GM18861 (cell line): ENCODE data around the gene SHOX.
"Not testable (repeated sequence)": the region's sequence is repeated elsewhere in the genome, so short reads cannot be mapped to it uniquely, and the experiment has no call there.

Source experiments
- ATAC-seq: cut with Tn5 transposase; IDR thresholded peaks from one replicate; pipeline ENCODE4 v1.9.1; 2021; ENCODE audit not compliant: unreplicated experiment

The SHOX gene

DNA sequence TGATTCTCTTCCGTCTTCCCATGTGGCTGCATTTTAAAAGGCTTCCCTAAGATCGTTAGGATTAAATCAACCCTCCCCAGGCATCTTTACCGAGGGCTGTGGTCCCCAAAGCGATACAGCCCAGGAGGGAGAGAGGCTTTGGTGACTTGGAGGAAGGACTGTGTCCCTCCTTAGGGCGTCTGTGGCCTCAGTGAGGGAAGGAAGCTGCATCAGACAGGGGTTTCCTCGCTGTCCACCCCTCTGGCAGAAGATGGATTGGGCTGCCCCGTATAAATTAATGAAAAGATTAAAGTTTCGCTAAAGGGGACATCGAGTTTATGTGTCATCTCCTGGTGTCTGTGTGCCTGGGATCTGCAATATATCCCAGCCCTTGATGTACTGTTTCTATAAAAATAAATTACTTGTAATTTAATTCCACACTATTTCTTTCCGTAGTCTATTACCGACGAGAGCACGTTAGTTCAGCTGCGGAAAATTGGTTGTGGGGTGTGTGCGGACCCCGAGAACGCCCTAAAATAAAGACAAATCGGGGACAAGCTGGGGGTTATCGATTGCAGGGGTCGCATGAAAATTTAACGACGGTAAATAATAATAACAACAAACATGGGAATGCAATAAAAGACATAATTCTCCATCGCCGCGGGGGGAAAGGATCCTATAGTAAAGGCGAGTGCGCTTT lies 6.5 kb downstream of the SHOX start:
- no peak for ATAC-seq

- no peak for ATAC-seq
Measured at GRCh38 chrX:637660-638481, 7.3 kb downstream of the SHOX start.

- ATAC-seq, result no peak
Measured at GRCh38 chrX:638482-639131, 8.0 kb downstream of the SHOX start.

DNA sequence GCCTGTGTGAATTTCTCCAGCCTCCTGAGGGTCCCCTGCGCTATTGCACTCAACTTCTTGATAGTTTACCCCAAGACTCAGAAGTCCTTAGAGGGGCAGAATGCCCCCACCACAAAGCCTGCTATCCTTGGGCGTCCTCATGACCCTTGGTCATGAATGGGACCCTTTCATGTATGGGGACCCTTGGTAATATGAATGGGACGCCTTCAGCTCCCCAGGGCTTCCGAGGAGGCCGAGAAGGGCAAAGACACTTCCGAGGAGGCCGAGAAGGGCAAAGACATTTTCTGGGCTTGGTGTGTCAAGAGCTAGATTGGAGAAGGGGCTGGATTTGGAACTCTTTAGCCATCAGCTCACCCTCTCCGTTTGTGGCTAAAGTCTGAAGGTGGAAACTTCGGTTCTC lies 8.6 kb downstream of the SHOX start:
- no peak for ATAC-seq

DNA sequence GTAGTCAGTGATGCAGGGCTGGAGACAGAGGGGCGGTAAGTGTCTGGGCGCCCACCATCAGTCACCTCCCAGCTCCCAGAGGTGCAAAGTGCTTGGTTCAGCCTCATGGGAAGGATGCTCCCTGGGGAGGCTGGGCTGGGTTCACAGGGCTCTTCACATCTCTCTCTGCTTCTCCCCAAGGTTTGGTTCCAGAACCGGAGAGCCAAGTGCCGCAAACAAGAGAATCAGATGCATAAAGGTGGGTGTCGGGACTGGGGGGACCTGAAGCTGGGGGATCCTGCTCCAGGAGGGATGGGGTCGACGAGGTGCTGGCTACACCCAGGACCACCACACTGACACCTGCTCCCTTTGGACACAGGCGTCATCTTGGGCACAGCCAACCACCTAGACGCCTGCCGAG lies 10.1 kb downstream of the SHOX start:
- no peak for ATAC-seq

DNA sequence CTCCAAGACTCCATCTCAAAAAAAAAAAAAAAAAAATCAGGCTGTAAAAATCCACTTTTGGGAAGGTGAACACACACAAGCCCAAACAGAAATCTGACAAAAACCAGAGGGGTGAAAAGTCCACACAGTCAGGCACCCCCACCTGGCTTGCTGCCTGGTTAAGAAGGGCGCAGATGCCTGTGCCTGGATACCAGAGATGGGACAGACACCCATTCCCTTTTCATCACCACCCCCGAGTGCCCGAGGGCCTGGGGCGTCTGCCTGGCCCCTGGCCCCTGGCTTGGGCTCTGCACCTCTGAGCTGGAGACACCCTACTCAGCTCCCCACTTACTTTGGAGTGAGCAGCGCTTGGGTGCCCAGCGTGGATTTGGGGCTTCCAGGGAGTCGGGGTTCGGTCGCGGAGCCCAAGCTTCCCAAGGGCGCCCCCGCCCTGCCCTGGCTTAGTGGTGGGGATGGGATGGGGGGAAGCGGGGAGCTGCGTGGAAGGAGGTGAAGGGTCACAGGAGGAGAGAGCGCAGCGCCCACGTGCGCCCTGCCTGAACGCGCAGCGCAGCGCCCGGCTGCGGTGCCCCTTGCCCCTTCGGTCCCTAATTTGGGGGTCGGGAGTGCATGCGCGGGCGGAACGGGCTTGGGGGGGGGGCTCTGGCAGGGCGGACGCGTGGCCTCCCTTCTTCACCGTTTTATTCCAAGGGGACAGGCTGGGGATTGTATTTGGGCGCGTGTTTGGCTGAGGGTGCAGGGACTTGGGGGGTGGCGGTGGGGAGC lies 11.3 kb downstream of the SHOX start:
- ATAC-seq, result no peak

DNA sequence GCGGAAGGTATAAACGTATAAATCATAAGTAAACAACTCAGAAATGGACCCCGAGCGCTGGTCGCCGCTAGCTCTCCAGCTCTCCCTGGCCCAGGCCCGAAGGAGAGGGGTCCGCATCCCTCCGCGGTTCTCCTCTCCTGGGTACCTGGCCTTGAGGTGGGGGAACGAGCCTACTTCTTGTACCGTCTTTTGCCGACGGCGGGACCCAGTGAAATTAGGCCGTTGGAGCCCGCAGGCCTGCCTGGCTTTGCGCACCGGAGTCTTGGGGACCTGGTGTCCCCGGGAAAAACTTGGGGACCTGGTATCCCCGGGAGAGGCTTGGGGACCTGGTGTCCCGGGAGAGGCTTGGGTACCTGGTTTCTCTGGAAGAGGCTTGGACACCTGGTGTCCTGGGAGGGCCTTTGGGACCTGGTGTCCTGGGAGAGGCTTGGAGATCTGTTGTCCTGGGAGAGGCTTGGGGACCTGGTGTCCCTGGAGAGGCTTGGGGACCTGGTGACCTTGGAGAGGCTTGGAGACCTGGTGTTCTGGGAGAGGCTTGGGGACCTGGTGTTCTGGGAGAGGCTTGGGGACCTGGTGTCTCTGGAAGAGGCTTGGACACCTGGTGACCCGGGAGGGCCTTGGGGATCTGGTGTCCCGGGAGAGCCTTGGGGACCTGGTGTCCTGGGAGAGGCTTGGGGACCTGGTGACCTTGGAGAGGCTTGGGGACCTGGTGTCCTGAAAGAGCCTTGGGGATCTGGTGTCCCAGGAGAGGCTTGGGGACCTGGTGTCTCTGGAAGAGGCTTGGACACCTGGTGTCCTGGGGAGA lies 12.0 kb downstream of the SHOX start:
- no peak for ATAC-seq

DNA sequence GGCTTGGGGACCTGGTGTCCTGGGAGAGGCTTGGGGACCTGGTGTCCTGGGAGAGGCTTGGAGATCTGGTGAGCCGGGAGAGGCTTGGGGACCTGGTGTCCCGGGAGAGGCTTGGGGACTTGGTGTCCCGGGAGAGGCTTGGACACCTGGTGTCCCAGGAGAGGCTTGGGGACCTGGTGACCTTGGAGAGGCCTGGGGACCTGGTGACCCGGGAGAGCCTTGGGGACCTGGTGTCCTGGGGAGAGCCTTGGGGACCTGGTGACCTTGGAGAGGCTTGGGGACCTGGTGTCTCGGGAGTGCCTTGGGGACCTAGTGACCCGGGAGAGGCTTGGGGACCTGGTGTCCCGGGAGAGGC lies 12.6 kb downstream of the SHOX start:
- no peak for ATAC-seq

DNA sequence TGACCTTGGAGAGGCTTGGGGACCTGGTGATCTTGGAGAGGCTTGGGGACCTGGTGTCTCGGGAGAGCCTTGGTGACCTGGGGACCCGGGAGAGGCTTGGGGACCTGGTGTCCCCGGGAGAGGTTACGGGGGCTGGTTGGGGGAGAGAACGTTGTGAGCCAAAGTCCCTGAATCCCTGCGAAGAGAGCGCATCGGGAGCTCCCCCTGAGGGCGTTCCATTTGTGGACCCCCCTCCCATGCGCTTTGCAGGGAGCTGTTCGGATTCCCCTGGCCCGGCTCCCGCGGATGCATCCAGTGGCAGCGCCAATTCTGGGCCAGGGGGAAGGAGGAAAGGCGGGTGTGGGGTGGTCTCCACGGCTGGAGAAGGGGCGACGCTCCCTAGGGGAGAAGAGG lies 13.3 kb downstream of the SHOX start:
- no peak for ATAC-seq

GRCh38 chrX:644304-645281 lies 14.0 kb downstream of the SHOX start:
- ATAC-seq, result no peak

DNA sequence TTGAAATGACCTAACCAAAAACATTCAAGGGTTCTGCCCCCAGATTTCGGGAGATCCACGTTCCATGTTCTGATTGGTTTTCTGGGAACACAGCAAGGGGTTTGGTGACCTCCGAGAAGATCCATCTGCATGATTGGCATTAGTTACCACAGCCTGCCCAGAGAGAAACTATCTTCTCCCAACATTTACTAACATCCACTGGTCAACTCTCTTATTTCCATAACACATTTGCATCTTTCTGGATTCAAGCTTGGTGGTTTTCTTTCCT lies 15.6 kb downstream of the SHOX start:
- ATAC-seq, result no peak

DNA sequence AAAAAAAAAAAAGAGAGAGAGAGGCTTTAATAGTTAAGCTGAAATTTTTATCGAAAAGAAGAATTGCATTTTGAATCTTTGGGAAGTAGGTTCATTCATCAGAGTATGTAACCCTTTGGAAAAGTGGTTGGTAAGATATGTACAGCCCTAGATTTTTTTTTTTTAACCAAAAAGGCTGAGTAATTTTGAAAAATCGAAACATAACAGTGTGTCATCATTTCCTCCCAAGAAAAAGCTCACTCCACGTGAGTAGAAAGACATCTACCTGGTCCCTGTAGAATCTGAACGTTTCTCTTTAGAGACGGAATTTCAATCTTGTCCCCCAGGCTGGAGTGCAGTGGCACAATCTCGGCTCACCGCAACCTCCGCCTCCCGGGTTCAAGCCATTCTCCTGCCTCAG lies 16.2 kb downstream of the SHOX start:
- no peak for ATAC-seq

GRCh38 chrX:649166-649565 lies 18.6 kb downstream of the SHOX start:
- no peak for ATAC-seq

- ATAC-seq, result no peak
Measured at GRCh38 chrX:650324-650723, 19.7 kb downstream of the SHOX start.

DNA sequence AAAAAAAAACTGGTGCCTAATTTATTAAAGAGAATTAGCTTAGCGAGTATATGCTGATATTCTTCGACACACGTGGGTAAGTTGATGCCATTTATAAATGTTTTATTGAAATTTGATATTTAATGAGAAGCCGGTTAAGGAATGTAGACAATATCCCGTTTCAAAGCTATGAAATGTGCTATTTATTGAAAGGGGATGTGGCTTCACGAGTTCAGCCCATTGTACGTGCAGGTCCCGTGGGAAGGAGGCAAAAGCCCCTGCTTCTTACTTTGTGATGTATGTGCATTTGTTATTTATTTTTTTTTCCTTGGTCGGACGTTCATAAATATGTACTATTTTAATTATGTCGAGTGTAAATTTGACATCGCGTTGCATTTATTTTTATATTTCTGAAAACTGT lies 20.2 kb downstream of the SHOX start:
- no peak for ATAC-seq

DNA sequence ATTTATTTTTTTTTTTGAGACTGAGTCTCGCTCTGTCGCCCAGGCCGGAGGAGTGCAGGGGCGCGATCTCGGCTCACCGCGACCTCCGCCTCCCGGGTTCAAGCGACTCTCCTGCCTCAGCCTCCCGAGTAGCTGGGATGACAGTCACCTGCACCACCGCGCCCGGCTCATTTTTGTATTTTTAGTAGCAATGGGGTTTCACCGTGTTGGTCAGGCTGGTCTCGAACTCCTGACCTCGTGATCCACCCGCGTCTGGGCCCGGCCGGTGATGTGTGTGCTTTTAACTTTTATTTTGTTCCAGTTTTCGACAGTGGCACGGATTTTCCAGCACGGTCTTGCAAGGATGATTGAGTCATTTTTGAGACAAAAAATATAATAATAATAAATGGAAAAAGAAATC lies 21.3 kb downstream of the SHOX start:
- not testable (repeated sequence) for ATAC-seq

DNA sequence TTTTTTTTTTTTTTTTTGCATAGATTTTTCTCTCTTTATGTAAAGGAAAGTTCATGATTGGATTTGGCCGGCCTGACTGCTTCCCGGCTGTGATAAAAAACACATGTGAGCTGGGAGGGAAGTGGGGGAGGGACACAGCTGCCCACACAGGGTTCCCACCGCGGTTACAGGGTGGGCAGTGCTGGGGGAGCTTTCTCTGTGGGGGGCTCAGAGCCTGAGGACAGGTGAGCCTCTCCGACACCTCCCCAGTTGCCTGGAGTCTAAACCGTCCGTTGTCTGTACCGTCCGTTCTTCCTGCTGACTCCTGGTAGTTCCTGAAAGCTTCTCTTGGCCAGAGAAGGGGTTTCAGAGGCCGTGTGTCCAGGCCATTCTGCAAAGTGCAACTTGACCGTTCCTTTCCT lies 21.8 kb downstream of the SHOX start:
- no peak for ATAC-seq

- no peak for ATAC-seq
Measured at GRCh38 chrX:653306-653705, 22.7 kb downstream of the SHOX start.

DNA sequence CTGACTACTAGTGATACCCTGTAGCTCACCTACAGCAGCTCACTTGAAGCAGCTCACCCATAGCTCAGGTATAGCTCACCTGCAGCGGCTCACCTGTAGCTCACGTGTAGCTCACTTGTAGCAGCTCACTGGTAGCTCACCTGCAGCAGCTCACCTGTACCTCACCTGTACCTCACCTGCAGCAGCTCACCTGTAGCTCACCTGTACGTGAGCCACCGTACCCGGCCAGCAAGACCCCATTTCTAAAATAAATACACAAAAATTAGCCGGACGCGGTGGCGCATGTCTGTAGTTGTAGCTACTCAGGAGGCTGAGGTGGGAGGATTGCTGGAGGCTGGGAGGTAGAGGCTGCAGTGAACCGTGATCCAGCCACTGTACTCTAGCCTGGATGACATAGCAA lies 30.6 kb downstream of the SHOX start:
- no peak for ATAC-seq

GRCh38 chrX:662126-662525 lies 31.5 kb downstream of the SHOX start:
- ATAC-seq, result no peak
